GM23248 (cell line): ENCODE measurements around the gene PPP1R13B. TPM values are rescaled to one million over a fixed set of nuclear protein-coding genes. Genes with fewer than 3 reads are reported as not detected.

Experiments
- DNase-seq: peaks from one replicate; pipeline ENCODE4 v3.0.0-alpha.2; 2015
- H2AFZ ChIP-seq: fragments of 200-600 bp; sonication (generic); 2 replicates; pipeline ENCODE4 v1.6.1; 2016; ENCODE audit warnings: antibody characterized with exemption
- H3F3A ChIP-seq: fragments of 200-600 bp; sonication (generic); 2 replicates; pipeline ENCODE4 v1.6.1; 2016; ENCODE audit warnings: mild to moderate bottlenecking, antibody characterized with exemption, mixed run types; ENCODE audit not compliant: insufficient read depth
- H3K27ac ChIP-seq: fragments of 200-600 bp; sonication (generic); 2 replicates; pipeline ENCODE4 v1.5.1; 2016; ENCODE audit warnings: mild to moderate bottlenecking
- H3K27me3 ChIP-seq: fragments of 200-600 bp; sonication (generic); replicated peaks from 2 replicates; pipeline ENCODE4 v1.6.1; 2016; ENCODE audit warnings: mild to moderate bottlenecking; ENCODE audit not compliant: insufficient read depth
- H3K36me3 ChIP-seq: fragments of 200-600 bp; sonication (generic); 2 replicates; pipeline ENCODE4 v1.6.1; 2016; ENCODE audit warnings: low read depth, mild to moderate bottlenecking
- H3K4me1 ChIP-seq: fragments of 200-600 bp; sonication (generic); 2 replicates; pipeline ENCODE4 v1.6.1; 2016; ENCODE audit warnings: mild to moderate bottlenecking; ENCODE audit not compliant: insufficient read depth
- H3K4me2 ChIP-seq: fragments of 200-600 bp; sonication (generic); one replicate; pipeline ENCODE4 v1.6.1; 2016; ENCODE audit warnings: mild to moderate bottlenecking; ENCODE audit not compliant: unreplicated experiment
- H3K4me3 ChIP-seq: fragments of 200-600 bp; sonication (generic); 2 replicates; pipeline ENCODE4 v1.5.1; 2016; ENCODE audit warnings: mild to moderate bottlenecking
- H3K79me2 ChIP-seq: fragments of 200-600 bp; sonication (generic); 2 replicates; pipeline ENCODE4 v1.6.1; 2016; ENCODE audit warnings: mild to moderate bottlenecking; ENCODE audit not compliant: insufficient read depth
- H3K9ac ChIP-seq: fragments of 200-600 bp; sonication (generic); 2 replicates; pipeline ENCODE4 v1.6.1; 2016; ENCODE audit warnings: mild to moderate bottlenecking
- H3K9me2 ChIP-seq: fragments of 200-600 bp; sonication (generic); 2 replicates; pipeline ENCODE4 v1.6.1; 2016; ENCODE audit warnings: mixed run types, mild to moderate bottlenecking, moderate library complexity; ENCODE audit not compliant: insufficient read depth
- H3K9me3 ChIP-seq: fragments of 200-600 bp; sonication (generic); one replicate; pipeline ENCODE4 v1.6.1; 2017; ENCODE audit warnings: low read depth
- H4K20me1 ChIP-seq: fragments of 200-600 bp; sonication (generic); 2 replicates; pipeline ENCODE4 v1.6.0; 2016; ENCODE audit not compliant: insufficient read depth
- EZH2 ChIP-seq: fragments of 200-600 bp; sonication (generic); IDR thresholded peaks from 2 replicates; pipeline ENCODE4 v1.6.1; 2018; ENCODE audit warnings: antibody characterized with exemption, mild to moderate bottlenecking; ENCODE audit not compliant: insufficient read depth, poor library complexity, severe bottlenecking
- EZH2phosphoT487 ChIP-seq: fragments of 200-600 bp; sonication (generic); IDR thresholded peaks from 2 replicates; pipeline ENCODE4 v1.6.1; 2018; ENCODE audit warnings: antibody characterized with exemption, moderate library complexity, mild to moderate bottlenecking, low read depth; ENCODE audit not compliant: insufficient read depth
- WGBS, 2 experiments: methylation state at CpG; one replicate each; pipeline ENCODE4 v1.1.6; 2015 to 2017; ENCODE audit warnings: low lambda C conversion rate in 2 of 2, low coverage in 1 of 2; ENCODE audit errors: missing lambda C conversion rate in 2 of 2; 5-methylcytosine and 5-hydroxymethylcytosine counted together
- in situ Hi-C: fragments of 300-500 bp; cut with MboI; formaldehyde crosslinking; loops from 2 replicates; pipeline ENCODE4 v1.15.0; 2020
- polyA plus RNA-seq: library from polyadenylated mRNA; unstranded; fragments of >200 nt; fragmentation: Nextera tagmentation; extraction: Ambion mirVana; gene quantifications from 2 replicates; pipeline ENCODE4 v1.2.1, GENCODE V29; 2016
- total RNA-seq: library from RNA; depleted of rRNA; stranded (reverse); fragments of >200 nt; shearing (Covaris generic); gene quantifications from 2 replicates; pipeline ENCODE4 v1.2.3, GENCODE V29; 2014

PPP1R13B gene
- total and polyA plus RNA-seq, 2 experiments from 2014 or later: 2.0 to 4.6 TPM

GRCh38 chr14:103697603-103698379 lies 149.6 kb downstream of the PPP1R13B start:
- no peak overlapping the region for H3K4me2 ChIP-seq
- no peaks in the 10 kb centered on the region for H3K9me2 ChIP-seq
- no peak overlapping the region for H2AFZ ChIP-seq
- peaks cover 72% of the 10 kb centered on the region for H3K79me2 ChIP-seq
- H3K9me3 ChIP-seq: no peaks in the 10 kb centered on the region
- 81 to 87% methylated on average over 12 to 14 of the region's 14 CpGs for WGBS, 2 experiments
- H3F3A ChIP-seq: peaks cover 7% of the 10 kb centered on the region; the same call in 1 of the 2 replicates
- no peak for DNase-seq
- no peaks in the 10 kb centered on the region for H4K20me1 ChIP-seq
- in situ Hi-C loops: no loop called here
- H3K27me3 ChIP-seq: no peaks in the 10 kb centered on the region
- TF ChIP-seq EZH2phosphoT487 (no peak), EZH2 (no peak)
- H3K4me3 ChIP-seq: no peak overlapping the region
- no peak overlapping the region for H3K27ac ChIP-seq
- H3K4me1 ChIP-seq: no peaks in the 10 kb centered on the region
- H3K36me3 ChIP-seq: peaks cover 43% of the 10 kb centered on the region
- H3K9ac ChIP-seq: no peak overlapping the region

- Histone ChIP-seq H3K79me2 (peaks cover 78% of the 10 kb centered on the region), H3K27ac (peak overlapping the region; percentile 26; the same call in 1 of the 2 replicates), H3K9me2 (no peaks in the 10 kb centered on the region), H3K4me1 (no peaks in the 10 kb centered on the region), H3K9me3 (no peaks in the 10 kb centered on the region), H3K27me3 (no peaks in the 10 kb centered on the region), H3K9ac (0 out of 2 replicates have a peak overlapping the region, but pooled peaks have one; percentile 24), H3K4me2 (no peak overlapping the region), H2AFZ (no peak overlapping the region), H3K36me3 (peaks cover 48% of the 10 kb centered on the region), H3K4me3 (no peak overlapping the region), H4K20me1 (no peaks in the 10 kb centered on the region), H3F3A (0 out of 2 replicates have a peak, but pooled peaks cover 6% of the 10 kb centered on the region)
- WGBS, 2 experiments: 35 to 36% methylated on average over 3 of the region's 3 CpGs
- no peak for DNase-seq
- in situ Hi-C loops: no loop called here
- no peak for TF ChIP-seq EZH2phosphoT487
- no peak for TF ChIP-seq EZH2
These were observed 150.2 kb downstream of the PPP1R13B start for GRCh38 chr14:103697206-103697602.

GRCh38 chr14:103696466-103697071 lies 150.8 kb downstream of the PPP1R13B start:
- WGBS, 2 experiments: 41 to 45% methylated on average over 17 of the region's 17 CpGs
- H3K27me3 ChIP-seq: no peaks in the 10 kb centered on the region
- no peaks in the 10 kb centered on the region for H3K4me1 ChIP-seq
- no peaks in the 10 kb centered on the region for H3K9me3 ChIP-seq
- H2AFZ ChIP-seq: no peak overlapping the region
- H3F3A ChIP-seq: peaks cover 12% of the 10 kb centered on the region; the same call in 1 of the 2 replicates
- H3K9ac ChIP-seq: peak overlapping the region; percentile 24; the same call in 1 of the 2 replicates
- H4K20me1 ChIP-seq: no peaks in the 10 kb centered on the region
- peak overlapping the region; percentile 26; the same call in 1 of the 2 replicates for H3K27ac ChIP-seq
- H3K36me3 ChIP-seq: peaks cover 49% of the 10 kb centered on the region
- in situ Hi-C loops: no loop called here
- no peak for TF ChIP-seq EZH2phosphoT487
- TF ChIP-seq EZH2: no peak
- no peak overlapping the region for H3K4me2 ChIP-seq
- peak; percentile 39 for DNase-seq
- no peaks in the 10 kb centered on the region for H3K9me2 ChIP-seq
- H3K79me2 ChIP-seq: peaks cover 81% of the 10 kb centered on the region
- H3K4me3 ChIP-seq: no peak overlapping the region

- Histone ChIP-seq H3K4me2 (no peak overlapping the region), H4K20me1 (no peaks in the 10 kb centered on the region), H3K27me3 (no peaks in the 10 kb centered on the region), H3K4me3 (no peak overlapping the region), H3K9ac (peak overlapping the region; percentile 24; the same call in 1 of the 2 replicates), H3K27ac (0 out of 2 replicates have a peak overlapping the region, but pooled peaks have one; percentile 12), H3K9me2 (no peaks in the 10 kb centered on the region), H3K9me3 (no peaks in the 10 kb centered on the region), H3K36me3 (peaks cover 44% of the 10 kb centered on the region), H3K79me2 (peaks cover 86% of the 10 kb centered on the region), H3K4me1 (no peaks in the 10 kb centered on the region), H3F3A (peaks cover 12% of the 10 kb centered on the region; the same call in 1 of the 2 replicates), H2AFZ (no peak overlapping the region)
- no peak for DNase-seq
- no peak for TF ChIP-seq EZH2phosphoT487
- TF ChIP-seq EZH2: no peak
- in situ Hi-C loops: no loop called here
- 35 to 41% methylated on average over 8 to 12 of the region's 13 CpGs for WGBS, 2 experiments
These were observed 151.3 kb downstream of the PPP1R13B start for GRCh38 chr14:103696070-103696402.
